ENCODE measurements around the gene LIPG. TPM values are rescaled to one million over a fixed set of nuclear protein-coding genes. Genes with fewer than 3 reads are reported as not detected.
"Not testable (repeated sequence)": the region's sequence is repeated elsewhere in the genome, so short reads cannot be mapped to it uniquely, and the experiment has no call there.

LIPG gene
- total and polyA plus RNA-seq, 10 donors, result 0.11 to 2.7 (median 0.35) TPM; not detected in 3

- Histone ChIP-seq H3K27me3 (replicated peaks in 1 of 7) (peaks cover 0 to 23% (median 0%) of the 10 kb centered on the region in 7 donors), H3K4me1 (no peaks in the 10 kb centered on the region), H3K9me3 (no peaks in the 10 kb centered on the region), H3K27ac (no peak overlapping the region), H3K4me3 (no peak overlapping the region), H3K36me3 (no peaks in the 10 kb centered on the region)
- intact Hi-C loops (cut with DNase I; ENCODE audit: low total_unique reads), result no loop called here
- TF ChIP-seq POLR2AphosphoS5 (IDR thresholded peaks at IDR 0.05), result no peak
- no peak for TF ChIP-seq POLR2A (IDR thresholded peaks at IDR 0.05)
- no peak for TF ChIP-seq CTCF (IDR thresholded peaks at IDR 0.05 in 8 of 11, conservative IDR thresholded peaks at IDR 0.05 in 3 of 11)
- 84 to 91% (median 85%) methylated on average over 6 of the region's 6 CpGs for WGBS, 5 donors
- no peak for DNase-seq
Measured at GRCh38 chr18:49569724-49570123, 7.9 kb downstream of the LIPG start.

- peaks cover 0 to 12% (median 0%) of the 10 kb centered on the region in 7 donors for H3K27me3 ChIP-seq (replicated peaks in 1 of 7)
- WGBS, 5 donors, result 70 to 91% (median 75%) methylated on average over 5 of the region's 5 CpGs
Measured at GRCh38 chr18:49570836-49571235, 9.0 kb downstream of the LIPG start.

GRCh38 chr18:49572611-49573345 lies 10.9 kb downstream of the LIPG start:
- WGBS, 5 donors, result 82 to 92% (median 89%) methylated on average over 11 of the region's 11 CpGs
- TF ChIP-seq POLR2AphosphoS5 (IDR thresholded peaks at IDR 0.05), result no peak
- TF ChIP-seq POLR2A (IDR thresholded peaks at IDR 0.05), result no peak
- no peak for TF ChIP-seq CTCF (IDR thresholded peaks at IDR 0.05 in 8 of 11, conservative IDR thresholded peaks at IDR 0.05 in 3 of 11)
- H3K4me1 ChIP-seq, result no peaks in the 10 kb centered on the region

More at GRCh38 chr18:49570836-49571235, 9.0 kb downstream of the LIPG start:
- Histone ChIP-seq H3K9me3 (no peaks in the 10 kb centered on the region), H3K4me1 (no peaks in the 10 kb centered on the region), H3K4me3 (no peak overlapping the region), H3K27ac (no peak overlapping the region), H3K36me3 (no peaks in the 10 kb centered on the region)
- intact Hi-C loops (cut with DNase I; ENCODE audit: low total_unique reads), result no loop called here
- no peak for TF ChIP-seq POLR2AphosphoS5 (IDR thresholded peaks at IDR 0.05)
- no peak for TF ChIP-seq POLR2A (IDR thresholded peaks at IDR 0.05)
- TF ChIP-seq CTCF (IDR thresholded peaks at IDR 0.05 in 8 of 11, conservative IDR thresholded peaks at IDR 0.05 in 3 of 11), result no peak
- DNase-seq, result no peak

DNA sequence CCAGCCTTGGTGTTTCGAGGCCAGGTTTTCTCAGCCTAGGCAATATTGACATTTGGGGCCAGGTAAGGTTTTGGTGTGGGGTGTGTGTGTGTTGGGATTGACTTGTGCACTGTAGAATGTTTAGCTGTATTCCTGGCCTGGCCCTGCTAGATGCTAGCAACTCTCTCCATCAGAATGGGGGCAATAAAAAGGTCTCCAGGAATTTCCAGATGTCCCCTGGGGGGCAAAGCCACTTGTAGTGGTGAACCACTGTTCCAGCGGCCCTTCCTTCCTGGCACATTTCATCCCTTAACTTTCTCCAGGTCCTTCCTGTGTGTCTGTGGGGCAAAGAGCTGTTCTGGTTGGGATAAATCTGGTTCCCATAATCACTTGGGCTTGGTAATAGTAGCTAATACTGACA lies 12.0 kb downstream of the LIPG start:
- intact Hi-C loops (cut with DNase I; ENCODE audit: low total_unique reads), result no loop called here
- Histone ChIP-seq H3K27ac (no peak overlapping the region), H3K27me3 (replicated peaks in 1 of 7) (no peaks in the 10 kb centered on the region), H3K4me3 (no peak overlapping the region), H3K36me3 (no peaks in the 10 kb centered on the region), H3K9me3 (no peaks in the 10 kb centered on the region), H3K4me1 (no peaks in the 10 kb centered on the region)
- no peak for DNase-seq
- WGBS, 5 donors, result 79 to 89% (median 83%) methylated on average over 2 of the region's 2 CpGs
- TF ChIP-seq CTCF (IDR thresholded peaks at IDR 0.05 in 8 of 11, conservative IDR thresholded peaks at IDR 0.05 in 3 of 11) (no peak), POLR2A (IDR thresholded peaks at IDR 0.05) (no peak), POLR2AphosphoS5 (IDR thresholded peaks at IDR 0.05) (no peak)

More at GRCh38 chr18:49572611-49573345, 10.9 kb downstream of the LIPG start:
- Histone ChIP-seq H3K27me3 (replicated peaks in 1 of 7) (no peaks in the 10 kb centered on the region), H3K4me3 (no peak overlapping the region), H3K36me3 (no peaks in the 10 kb centered on the region), H3K9me3 (no peaks in the 10 kb centered on the region), H3K27ac (no peak overlapping the region)
- intact Hi-C loops (cut with DNase I; ENCODE audit: low total_unique reads), result no loop called here
- DNase-seq, result no peak

- H3K4me1 ChIP-seq; H3K4me3 ChIP-seq; H3K9me3 ChIP-seq; H3K27ac ChIP-seq; intact Hi-C loops (cut with DNase I; ENCODE audit: low total_unique reads); DNase-seq; H3K36me3 ChIP-seq: not testable (repeated sequence)
- peaks cover 0 to 20% (median 0%) of the 10 kb centered on the region in 7 donors for H3K27me3 ChIP-seq (replicated peaks in 1 of 7)
- WGBS, 5 donors, result 67 to 91% (median 89%) methylated on average over 2 of the region's 2 CpGs
Measured at GRCh38 chr18:49579041-49579440, 17.2 kb downstream of the LIPG start.

DNA sequence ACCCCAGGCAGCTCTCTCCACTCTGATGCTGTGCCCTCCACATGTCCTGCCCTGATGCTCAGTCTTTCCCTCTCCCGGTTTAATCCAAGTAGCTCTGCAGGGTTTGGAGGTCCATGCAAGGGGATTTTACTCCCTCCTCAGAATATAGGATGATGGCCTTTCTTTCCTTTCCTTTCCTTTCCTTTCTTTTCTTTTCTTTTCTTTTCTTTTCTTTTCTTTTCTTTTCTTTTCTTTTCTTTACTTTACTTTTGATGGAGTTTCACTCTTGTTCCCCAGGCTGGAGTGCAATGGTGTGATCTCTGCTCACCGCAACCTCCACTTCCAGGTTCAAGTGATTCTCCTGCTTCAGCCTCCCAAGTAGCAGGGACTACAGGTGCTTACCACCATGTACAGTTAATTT lies 17.7 kb downstream of the LIPG start:
- DNase-seq; H3K36me3 ChIP-seq; H3K4me1 ChIP-seq; H3K9me3 ChIP-seq; H3K27ac ChIP-seq; intact Hi-C loops (cut with DNase I; ENCODE audit: low total_unique reads); H3K4me3 ChIP-seq: not testable (repeated sequence)
- peaks cover 0 to 23% (median 0%) of the 10 kb centered on the region in 7 donors for H3K27me3 ChIP-seq (replicated peaks in 1 of 7)
- WGBS, 5 donors, result 83 to 94% (median 90%) methylated on average over 2 of the region's 2 CpGs
